Stimulated activated CD4-positive, alpha-beta T cell treated with anti-CD3 and anti-CD28 coated beads, Interleukin-2, amount 100 ng/mL, for 4 hours (primary cell): ENCODE data around the gene WDR7.

Experiments
- DNase-seq: peaks from one replicate; pipeline ENCODE4 v3.0.0-alpha.2; 2020; ENCODE audit warnings: low read depth

The WDR7 gene

DNA sequence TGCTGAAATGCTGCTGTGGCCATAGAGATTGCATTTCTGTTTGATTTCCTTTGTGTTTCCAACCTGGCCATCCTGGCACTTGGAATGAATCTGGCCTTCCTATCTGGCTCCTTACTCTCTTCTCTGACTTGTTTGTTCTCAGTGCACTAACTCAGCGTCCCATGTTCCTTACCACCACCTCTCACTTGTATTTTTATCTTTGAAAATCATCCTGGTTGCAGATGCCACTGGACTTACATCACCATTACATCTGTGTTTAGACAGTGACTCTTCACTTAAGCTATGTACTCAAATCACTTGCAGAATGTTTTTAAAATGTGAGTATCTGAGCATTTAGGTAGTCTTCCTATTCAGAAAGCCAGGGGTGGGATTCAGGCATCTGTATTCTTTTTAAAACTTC is 239.5 kb downstream of the WDR7 start:
- DNase-seq, result no peak

GRCh38 chr18:56891116-56891515 is 240.0 kb downstream of the WDR7 start:
- no peak for DNase-seq

GRCh38 chr18:56891870-56892269 is 240.7 kb downstream of the WDR7 start:
- DNase-seq, result no peak

DNA sequence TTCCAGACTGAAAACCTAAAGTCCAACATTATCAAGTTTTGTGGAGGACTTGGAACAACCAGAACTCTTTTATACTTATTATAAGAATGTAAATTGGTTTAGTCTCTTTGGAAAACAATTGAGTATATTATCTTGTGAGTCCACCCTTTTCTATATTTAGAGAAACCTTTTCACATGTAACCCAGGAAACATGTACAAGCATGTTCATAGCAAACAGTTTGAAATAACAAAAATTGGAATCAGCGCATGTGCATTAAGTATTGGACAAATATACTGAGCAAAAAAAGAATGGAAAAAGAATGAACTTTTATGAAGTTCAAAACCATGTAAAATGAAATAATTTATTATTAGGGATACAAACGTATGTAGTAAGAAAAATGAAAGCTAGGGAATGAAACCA is 246.0 kb downstream of the WDR7 start:
- no peak for DNase-seq

GRCh38 chr18:56899660-56900059 is 248.5 kb downstream of the WDR7 start:
- no peak for DNase-seq

- no peak for DNase-seq
Observed at GRCh38 chr18:56900195-56901094, 249.3 kb downstream of the WDR7 start.

- DNase-seq, result no peak
Observed at GRCh38 chr18:56901919-56902318, 250.8 kb downstream of the WDR7 start.

DNA sequence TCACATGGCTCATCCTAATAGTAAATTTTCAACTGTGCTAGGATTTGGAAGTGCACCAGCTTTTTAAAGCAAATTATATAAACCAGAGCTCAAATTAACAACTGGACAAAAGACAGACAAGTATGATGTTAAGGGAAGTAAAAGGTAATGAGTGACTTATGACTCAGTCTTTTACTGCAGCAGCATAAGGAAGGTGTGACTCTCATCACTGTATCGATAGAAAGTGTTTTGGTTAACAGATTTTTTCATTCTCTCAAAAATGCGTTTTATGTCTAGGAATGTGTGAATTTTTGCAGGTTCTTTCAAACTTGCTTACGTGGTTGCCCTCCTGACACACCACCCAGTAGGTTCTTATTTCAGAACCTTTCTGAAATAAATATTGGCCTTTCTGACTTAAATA is 251.5 kb downstream of the WDR7 start:
- DNase-seq, result no peak

GRCh38 chr18:56903686-56904085 is 252.5 kb downstream of the WDR7 start:
- no peak for DNase-seq

- DNase-seq, result no peak
Observed at GRCh38 chr18:56907771-56908170, 256.6 kb downstream of the WDR7 start.

DNA sequence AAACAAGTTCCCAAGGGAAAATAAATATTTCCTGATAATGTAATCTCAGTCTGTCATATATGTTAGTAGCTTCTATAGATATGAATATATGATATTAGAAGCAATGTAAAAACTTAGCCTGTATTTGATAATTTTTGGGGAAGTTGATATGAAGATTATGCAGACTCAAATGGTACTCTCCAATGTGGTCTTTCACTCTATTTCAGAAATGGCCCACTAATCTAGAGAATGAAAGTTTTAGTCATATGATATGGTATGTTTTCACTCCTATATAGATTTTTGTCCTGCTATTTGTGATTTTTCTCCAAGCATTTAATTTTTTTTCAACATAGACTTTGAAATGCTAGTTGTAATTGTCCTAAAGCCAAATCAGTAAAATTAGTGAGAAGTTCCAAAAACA is 259.1 kb downstream of the WDR7 start:
- no peak for DNase-seq

- no peak for DNase-seq
Observed at GRCh38 chr18:56910967-56911366, 259.8 kb downstream of the WDR7 start.

GRCh38 chr18:56913941-56914340 is 262.8 kb downstream of the WDR7 start:
- no peak for DNase-seq

DNA sequence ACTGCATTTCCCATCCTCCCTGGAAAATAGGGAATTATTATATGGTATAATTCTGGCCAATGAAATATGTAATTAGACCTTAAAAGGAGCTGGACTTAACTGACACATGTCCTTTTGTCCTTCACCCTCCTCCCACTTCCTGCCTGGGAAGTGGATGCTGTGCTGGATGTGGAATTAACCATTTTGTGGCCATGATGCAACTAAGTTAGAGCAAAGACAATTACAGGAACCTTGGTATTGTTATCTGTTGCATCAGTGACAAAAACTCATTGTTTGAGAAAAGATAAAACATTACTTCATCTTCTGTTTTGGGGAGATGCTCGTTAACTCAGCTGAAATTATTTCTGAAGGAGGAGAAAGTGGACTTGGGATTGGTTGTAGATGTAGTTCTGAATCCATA is 268.0 kb downstream of the WDR7 start:
- no peak for DNase-seq

- DNase-seq, result no peak
Observed at GRCh38 chr18:56921896-56922480, 270.8 kb downstream of the WDR7 start.

- DNase-seq, result no peak
Observed at GRCh38 chr18:56926734-56927133, 275.6 kb downstream of the WDR7 start.

DNA sequence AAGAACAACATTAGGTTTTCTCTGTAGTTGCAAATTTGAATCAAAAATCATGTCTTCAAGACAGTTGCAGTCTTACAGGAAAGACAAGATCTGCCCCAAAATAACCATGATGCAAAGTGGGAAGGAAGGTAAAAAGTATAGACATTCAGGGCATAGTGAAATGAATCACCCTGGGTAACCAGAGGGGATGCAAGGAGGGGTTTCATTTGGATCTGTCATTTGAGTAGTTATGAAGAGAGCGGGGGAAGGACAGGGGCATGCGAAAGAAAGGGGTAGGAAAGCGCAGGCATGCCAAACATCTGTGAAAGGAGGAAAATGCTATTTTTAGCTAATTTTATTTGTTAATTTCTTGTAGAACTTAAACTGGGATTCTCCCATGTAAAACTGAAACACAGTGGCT is 276.6 kb downstream of the WDR7 start:
- DNase-seq, result no peak

DNA sequence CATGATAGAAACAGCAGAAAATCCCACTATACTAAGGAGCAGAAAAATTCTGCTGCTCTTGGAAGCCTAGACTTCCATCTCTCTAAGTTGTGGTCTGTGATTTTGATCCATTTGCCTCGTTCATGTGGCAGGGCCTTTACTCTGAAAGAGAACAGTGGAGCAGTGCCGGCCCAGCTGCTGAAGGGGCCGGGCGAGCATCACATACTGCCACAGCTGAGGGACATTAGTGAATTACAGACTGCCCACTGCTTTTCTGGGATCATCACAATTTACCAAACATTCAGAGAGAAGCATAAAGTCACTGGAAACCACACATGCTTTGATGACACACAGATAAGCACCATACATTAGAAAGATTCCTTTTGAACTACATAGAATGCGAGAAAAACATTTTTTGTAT is 278.7 kb downstream of the WDR7 start:
- DNase-seq, result no peak

DNA sequence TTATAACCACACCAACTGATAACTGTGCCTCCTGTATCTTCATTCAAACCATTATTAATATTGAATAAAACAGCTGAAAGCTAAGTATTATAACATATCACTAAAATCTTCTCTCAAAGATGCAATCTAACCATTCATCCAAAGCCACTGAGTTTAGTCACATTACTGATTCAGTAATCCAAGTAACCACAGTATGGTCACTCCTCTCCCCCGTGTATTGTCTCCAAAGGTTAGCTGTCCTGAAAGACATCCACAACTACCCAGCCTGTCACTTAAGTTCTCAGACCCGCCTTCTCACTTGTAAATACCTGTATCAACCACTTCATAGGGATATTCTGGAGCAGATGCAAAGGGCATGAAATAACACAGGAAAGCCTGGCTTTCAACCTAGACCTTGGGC is 282.3 kb downstream of the WDR7 start:
- no peak for DNase-seq

GRCh38 chr18:56934131-56934530 is 283.0 kb downstream of the WDR7 start:
- no peak for DNase-seq

DNA sequence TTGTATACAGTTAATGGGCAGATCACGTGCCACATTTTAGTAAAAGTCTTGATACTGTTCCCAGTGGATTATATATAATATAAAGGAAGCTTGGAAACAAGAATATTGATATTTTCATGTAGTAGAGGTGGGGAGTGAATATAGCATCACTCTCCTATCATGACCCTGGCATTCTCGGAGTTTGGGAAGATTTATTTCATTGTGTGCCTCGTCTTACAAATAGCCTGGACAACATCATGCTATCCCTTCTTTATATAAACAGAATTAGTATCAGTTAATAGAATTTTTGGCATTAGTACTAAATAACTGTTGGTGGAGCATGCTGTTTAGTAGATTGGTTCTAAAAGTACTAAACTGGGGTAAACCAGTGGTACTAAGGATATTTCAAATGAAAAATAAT is 283.7 kb downstream of the WDR7 start:
- no peak for DNase-seq

GRCh38 chr18:56935434-56936040 is 284.4 kb downstream of the WDR7 start:
- DNase-seq, result no peak

- no peak for DNase-seq
Observed at GRCh38 chr18:56936457-56936856, 285.3 kb downstream of the WDR7 start.
